HCT116 (cell line): Measurements from ENCODE around the gene GNLY.

ENCODE experiments used
- CEBPB ChIP-seq: IDR thresholded peaks from 2 replicates; pipeline ENCODE4 v1.6.1; 2012; ENCODE audit warnings: low read depth
- CTCF ChIP-seq, 3 experiments: fragments of 200-600 bp in 1 of 3; sonication (generic) in 1 of 3; IDR thresholded peaks in 2 of 3; conservative IDR thresholded peaks in 1 of 3; 2 replicates each; pipeline ENCODE4 v1.5.1; 2012 to 2017; ENCODE audit warnings: low read depth in 2 of 3, low read length in 2 of 3, antibody characterized with exemption in 1 of 3, borderline replicate concordance in 1 of 3, control low read depth in 1 of 3, mild to moderate bottlenecking in 1 of 3, mixed read lengths in 1 of 3, mixed run types in 1 of 3, moderate library complexity in 1 of 3; ENCODE audit not compliant: insufficient read depth in 1 of 3
- EZH2 ChIP-seq: fragments of 200-600 bp; sonication (generic); IDR thresholded peaks from 2 replicates; pipeline ENCODE4 v1.6.1; 2017; ENCODE audit warnings: antibody characterized with exemption, mixed run types
- EZH2phosphoT487 ChIP-seq: fragments of 200-600 bp; IDR thresholded peaks from 2 replicates; pipeline ENCODE4 v1.6.1; 2018; ENCODE audit warnings: antibody characterized with exemption, borderline replicate concordance
- JUND ChIP-seq: IDR thresholded peaks from 2 replicates; pipeline ENCODE4 v1.6.1; 2012
- MAX ChIP-seq: IDR thresholded peaks from 2 replicates; pipeline ENCODE4 v1.6.1; 2012
- POLR2A ChIP-seq: IDR thresholded peaks from 2 replicates; pipeline ENCODE4 v1.7.0; 2011; ENCODE audit warnings: borderline replicate concordance; ENCODE audit not compliant: insufficient read depth, insufficient read length; ENCODE audit errors: extremely low read depth
- POLR2AphosphoS5 ChIP-seq: IDR thresholded peaks from 2 replicates; pipeline ENCODE4 v1.6.1; 2011; ENCODE audit warnings: mild to moderate bottlenecking, low read depth, low read length, moderate library complexity
- RAD21 ChIP-seq: IDR thresholded peaks from 2 replicates; pipeline ENCODE4 v1.6.1; 2012; ENCODE audit warnings: low read depth, mild to moderate bottlenecking
- SP1 ChIP-seq: IDR thresholded peaks from 2 replicates; pipeline ENCODE4 v1.6.1; 2012; ENCODE audit warnings: low read depth
- ZNF274 ChIP-seq: fragments of 200-500 bp; sonication (Bioruptor generic); IDR thresholded peaks from 2 replicates; pipeline ENCODE4 v1.6.1; 2014; ENCODE audit warnings: mild to moderate bottlenecking, low read depth, low read length, inconsistent platforms

GRCh38 chr2:85724731-85725181 lies 30.6 kb downstream of the GNLY start:
- no peak for TF ChIP-seq CTCF (IDR thresholded peaks at IDR 0.05 in 2 of 3, conservative IDR thresholded peaks at IDR 0.05 in 1 of 3; ENCODE audit: borderline replicate concordance in 1 of 3, insufficient read depth in 1 of 3, low read depth in 2 of 3, low read length in 2 of 3)
- TF ChIP-seq ZNF274 = no peak
- no peak for TF ChIP-seq EZH2
- TF ChIP-seq POLR2AphosphoS5 = no peak
- TF ChIP-seq MAX = no peak
- TF ChIP-seq JUND = no peak
- no peak for TF ChIP-seq POLR2A
- TF ChIP-seq RAD21 = no peak
- TF ChIP-seq SP1 = no peak
- TF ChIP-seq EZH2phosphoT487 = no peak
- TF ChIP-seq CEBPB = no peak
